ENCODE results near the gene MRPS16. TPM values are rescaled to one million over a fixed set of nuclear protein-coding genes. Genes with fewer than 3 reads are reported as not detected.
A peak's percentile ranks its signal among the peaks of the same experiment; 100 is the strongest.

The MRPS16 gene
- total RNA-seq, 1 donor from 2014 or later = 67.0 TPM

- Histone ChIP-seq H2AFZ (ENCODE audit: low read depth, low read length) (no peak overlapping the region), H4K20me1 (ENCODE audit: insufficient read depth, low read length) (no peaks in the 10 kb centered on the region), H3K27me3 (ENCODE audit: insufficient read depth, low read length) (no peaks in the 10 kb centered on the region), H3K27ac (ENCODE audit: low read depth, low read length) (no peak overlapping the region), H3K4me1 (ENCODE audit: insufficient read depth, low read length) (peaks cover 3% of the 10 kb centered on the region), H3K79me2 (ENCODE audit: insufficient read depth, low read length) (no peaks in the 10 kb centered on the region), H3K9ac (ENCODE audit: low read length) (no peak overlapping the region), H3K4me2 (ENCODE audit: low read length) (no peak overlapping the region), H3K9me3 (ENCODE audit: insufficient read depth, low read depth, low read length) (no peaks in the 10 kb centered on the region), H3K4me3 (ENCODE audit: insufficient read depth, low read depth, low read length) (no peak overlapping the region), H3K36me3 (ENCODE audit: insufficient read depth, low read length) (no peaks in the 10 kb centered on the region)
- H3K27ac Mint-ChIP-seq (ENCODE audit: unreplicated experiment) = no peak overlapping the region
- TF ChIP-seq CTCF (IDR thresholded peaks at IDR 0.05; ENCODE audit: insufficient read depth, low read depth, low read length) (no peak), EZH2 (IDR thresholded peaks at IDR 0.05; ENCODE audit: insufficient read depth, low read length) (no peak)
- peaks cover 3% of the 10 kb centered on the region for H3K27me3 Mint-ChIP-seq (ENCODE audit: low read depth, unreplicated experiment)
- H3K4me3 Mint-ChIP-seq (ENCODE audit: unreplicated experiment) = no peak overlapping the region
- H3K9me3 Mint-ChIP-seq (ENCODE audit: unreplicated experiment) = peaks cover 2% of the 10 kb centered on the region
- no peak for DNase-seq (ENCODE audit: low read depth)
- peaks cover 14% of the 10 kb centered on the region for H3K4me1 Mint-ChIP-seq (ENCODE audit: low read depth, unreplicated experiment)
- no peaks in the 10 kb centered on the region for H3K36me3 Mint-ChIP-seq (ENCODE audit: low read depth, unreplicated experiment)
- FAIRE-seq = no peak
Measured at GRCh38 chr10:73264423-73264822, 12.0 kb upstream of the MRPS16 start.

- FAIRE-seq = no peak
- DNase-seq (ENCODE audit: low read depth) = no peak
Measured at GRCh38 chr10:73263693-73264347, 11.4 kb upstream of the MRPS16 start.

More at GRCh38 chr10:73263693-73264347, 11.4 kb upstream of the MRPS16 start:
- H3K27me3 ChIP-seq (ENCODE audit: insufficient read depth, low read length) = no peaks in the 10 kb centered on the region
- H2AFZ ChIP-seq (ENCODE audit: low read depth, low read length) = no peak overlapping the region
- no peaks in the 10 kb centered on the region for H3K9me3 ChIP-seq (ENCODE audit: insufficient read depth, low read depth, low read length)
- H3K27ac ChIP-seq (ENCODE audit: low read depth, low read length) = no peak overlapping the region
- Mint-ChIP-seq H3K4me3 (ENCODE audit: unreplicated experiment) (peak overlapping the region; percentile 24), H3K36me3 (ENCODE audit: low read depth, unreplicated experiment) (no peaks in the 10 kb centered on the region), H3K9me3 (ENCODE audit: unreplicated experiment) (peaks cover 8% of the 10 kb centered on the region), H3K27ac (ENCODE audit: unreplicated experiment) (peak overlapping the region; percentile 54), H3K4me1 (ENCODE audit: low read depth, unreplicated experiment) (peaks cover 14% of the 10 kb centered on the region), H3K27me3 (ENCODE audit: low read depth, unreplicated experiment) (no peaks in the 10 kb centered on the region)
- H3K9ac ChIP-seq (ENCODE audit: low read length) = no peak overlapping the region
- H3K4me1 ChIP-seq (ENCODE audit: insufficient read depth, low read length) = peaks cover 3% of the 10 kb centered on the region
- no peaks in the 10 kb centered on the region for H3K79me2 ChIP-seq (ENCODE audit: insufficient read depth, low read length)
- H3K4me3 ChIP-seq (ENCODE audit: insufficient read depth, low read depth, low read length) = no peak overlapping the region
- no peaks in the 10 kb centered on the region for H3K36me3 ChIP-seq (ENCODE audit: insufficient read depth, low read length)
- peak; percentile 65 for TF ChIP-seq CTCF (IDR thresholded peaks at IDR 0.05; ENCODE audit: insufficient read depth, low read depth, low read length)
- no peak for TF ChIP-seq EZH2 (IDR thresholded peaks at IDR 0.05; ENCODE audit: insufficient read depth, low read length)
- H4K20me1 ChIP-seq (ENCODE audit: insufficient read depth, low read length) = no peaks in the 10 kb centered on the region
- H3K4me2 ChIP-seq (ENCODE audit: low read length) = no peak overlapping the region
